Osteocyte (in vitro differentiated cells): Measurements from ENCODE around the gene RAB2B. TPM values are rescaled to one million over a fixed set of nuclear protein-coding genes. Genes with fewer than 3 reads are reported as not detected.
"Not testable (repeated sequence)": the region's sequence is repeated elsewhere in the genome, so short reads cannot be mapped to it uniquely, and the experiment has no call there.

Experiments
- DNase-seq: peaks from one replicate; pipeline ENCODE4 v3.0.0; 2021; ENCODE audit warnings: mixed read lengths; ENCODE audit not compliant: unreplicated experiment; ENCODE audit errors: extremely low spot score
- H3K27ac Mint-ChIP-seq: one replicate; pipeline ENCODE4 v1.8.0; 2021; ENCODE audit warnings: mild to moderate bottlenecking, mixed read lengths; ENCODE audit not compliant: unreplicated experiment
- H3K27me3 Mint-ChIP-seq: one replicate; pipeline ENCODE4 v1.8.0; 2021; ENCODE audit warnings: mixed read lengths; ENCODE audit not compliant: unreplicated experiment
- H3K36me3 Mint-ChIP-seq: one replicate; pipeline ENCODE4 v1.8.0; 2021; ENCODE audit warnings: mixed read lengths; ENCODE audit not compliant: unreplicated experiment
- H3K4me1 Mint-ChIP-seq: one replicate; pipeline ENCODE4 v1.8.0; 2021; ENCODE audit warnings: mixed read lengths; ENCODE audit not compliant: unreplicated experiment
- H3K4me3 Mint-ChIP-seq: one replicate; pipeline ENCODE4 v1.8.0; 2021; ENCODE audit warnings: mild to moderate bottlenecking, moderate library complexity, mixed read lengths; ENCODE audit not compliant: unreplicated experiment
- H3K9me3 Mint-ChIP-seq: one replicate; pipeline ENCODE4 v1.8.0; 2021; ENCODE audit warnings: mixed read lengths; ENCODE audit not compliant: unreplicated experiment
- CTCF ChIP-seq: fragments of 200-600 bp; sonication (generic); IDR thresholded peaks from 2 replicates; pipeline ENCODE4 v1.5.0; 2021; ENCODE audit warnings: antibody characterized with exemption, mild to moderate bottlenecking, moderate library complexity
- total RNA-seq: library from RNA; stranded (reverse); gene quantifications from 2 replicates; pipeline ENCODE4 v1.2.1, GENCODE V29; 2021

The RAB2B gene
- total RNA-seq, 1 donor from 2014 or later = 38.7 TPM

- H3K4me1 Mint-ChIP-seq = peaks cover 33% of the 10 kb centered on the region
- TF ChIP-seq CTCF = peak; percentile 73
- H3K36me3 Mint-ChIP-seq = peaks cover 13% of the 10 kb centered on the region
- peak within 1 kb of the TSS; percentile 100 for H3K27ac Mint-ChIP-seq
- no peaks in the 10 kb centered on the region for H3K27me3 Mint-ChIP-seq
- H3K4me3 Mint-ChIP-seq = peak within 1 kb of the TSS; percentile 93
- no peaks in the 10 kb centered on the region for H3K9me3 Mint-ChIP-seq
- DNase-seq = peak; percentile 100
Measured at GRCh38 chr14:21455912-21456667, 20.7 kb downstream of the RAB2B start, which contains the start of gene CHD8. CHD8 (minus strand) TSS chr14:21456123; CDS start chr14:21431643, 24,480 bp downstream.

- no peaks in the 10 kb centered on the region for H3K9me3 Mint-ChIP-seq
- peaks cover 35% of the 10 kb centered on the region for H3K4me1 Mint-ChIP-seq
- DNase-seq = peak; percentile 86
- H3K27ac Mint-ChIP-seq = peak overlapping the region; percentile 100
- no peaks in the 10 kb centered on the region for H3K27me3 Mint-ChIP-seq
- TF ChIP-seq CTCF = no peak
- H3K36me3 Mint-ChIP-seq = peaks cover 11% of the 10 kb centered on the region
- peak overlapping the region; percentile 93 for H3K4me3 Mint-ChIP-seq
Measured at GRCh38 chr14:21455592-21455911, 21.2 kb downstream of the RAB2B start.

GRCh38 chr14:21454843-21455544 lies 21.8 kb downstream of the RAB2B start:
- Mint-ChIP-seq H3K27ac (peak overlapping the region; percentile 100), H3K4me1 (peaks cover 41% of the 10 kb centered on the region), H3K9me3 (no peaks in the 10 kb centered on the region), H3K36me3 (peaks cover 10% of the 10 kb centered on the region), H3K4me3 (peak overlapping the region; percentile 93), H3K27me3 (no peaks in the 10 kb centered on the region)
- DNase-seq = no peak
- no peak for TF ChIP-seq CTCF

- H3K4me1 Mint-ChIP-seq = peaks cover 29% of the 10 kb centered on the region
- DNase-seq = no peak
- no peaks in the 10 kb centered on the region for H3K27me3 Mint-ChIP-seq
- no peak overlapping the region for H3K4me3 Mint-ChIP-seq
- TF ChIP-seq CTCF = no peak
- no peaks in the 10 kb centered on the region for H3K9me3 Mint-ChIP-seq
- H3K36me3 Mint-ChIP-seq = peaks cover 5% of the 10 kb centered on the region
- no peak overlapping the region for H3K27ac Mint-ChIP-seq
Measured at GRCh38 chr14:21449899-21450216, 26.9 kb downstream of the RAB2B start.

GRCh38 chr14:21442657-21443056 lies 34.1 kb downstream of the RAB2B start:
- not testable (repeated sequence) for H3K4me1 Mint-ChIP-seq, H3K9me3 Mint-ChIP-seq, H3K4me3 Mint-ChIP-seq, H3K36me3 Mint-ChIP-seq, H3K27me3 Mint-ChIP-seq, H3K27ac Mint-ChIP-seq, DNase-seq
